ENCODE results near the gene HEY2.

DNA sequence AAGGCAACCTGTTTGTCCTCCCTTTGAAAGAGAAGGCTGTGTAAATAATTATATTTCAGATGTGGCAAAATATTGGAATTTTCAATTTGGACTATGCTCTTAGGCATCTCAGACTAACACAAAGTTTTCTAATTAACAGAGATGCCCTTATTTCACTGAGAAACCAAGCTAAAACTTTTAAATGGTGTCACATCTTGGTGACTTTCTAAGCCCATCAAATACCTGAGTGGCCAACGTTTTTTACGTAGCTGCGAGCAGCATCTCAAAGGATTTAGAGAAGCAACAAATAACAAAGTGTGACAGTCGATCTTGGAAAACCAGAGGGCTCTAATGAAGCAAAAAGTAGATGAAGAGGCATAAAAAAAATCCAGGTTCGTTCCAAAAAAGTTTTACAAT, 3.4 kb upstream of the HEY2 start:
- TF ChIP-seq SP1 (IDR thresholded peaks at IDR 0.05), result no peak
- TF ChIP-seq BHLHE40 (IDR thresholded peaks at IDR 0.05; ENCODE audit: borderline replicate concordance), result no peak
